A549 (cell line): ENCODE data around the gene ELF2.

ENCODE experiments used
- POLR2A ChIP-seq: IDR thresholded peaks from 2 replicates; pipeline ENCODE4 v1.6.1; 2012; ENCODE audit warnings: mild to moderate bottlenecking, low read length
- RNF2 ChIP-seq: fragments of 200-600 bp; sonication (generic); IDR thresholded peaks from 2 replicates; pipeline ENCODE4 v1.6.1; 2016; ENCODE audit warnings: low read depth, mild to moderate bottlenecking, antibody characterized with exemption, moderate library complexity, borderline replicate concordance
- TF ChIP-seq, protein P1 (sequence below): fragments of >200 bp; sonication (Bioruptor Twin); formaldehyde crosslinking; IDR thresholded peaks from 3 replicates; pipeline ENCODE4 v1.5.1; 2016
- TF ChIP-seq, protein P2 (sequence below): fragments of 200-600 bp; sonication (generic); IDR thresholded peaks from 2 replicates; pipeline ENCODE4 v1.6.1; 2016; ENCODE audit warnings: antibody characterized with exemption, mild to moderate bottlenecking, moderate library complexity

DNA sequence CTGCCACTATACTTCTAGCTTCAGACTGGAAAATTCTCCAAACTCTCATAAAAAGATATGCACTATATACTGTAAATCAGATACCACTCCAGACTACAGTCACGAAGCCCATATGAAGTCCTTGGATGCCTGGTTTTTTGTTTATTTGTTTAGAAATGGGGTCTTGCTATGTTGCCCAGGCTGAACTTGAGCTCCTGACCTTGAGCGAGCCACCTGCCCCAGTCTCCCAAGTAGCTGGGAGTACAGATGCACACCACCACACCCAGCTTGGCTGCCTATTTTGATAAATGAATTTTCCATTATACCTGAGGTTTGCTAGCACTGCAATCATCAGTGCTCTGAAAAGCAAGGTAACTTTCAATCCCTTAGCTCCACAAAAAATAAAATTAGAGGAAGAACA lies 53.1 kb downstream of the ELF2 start:
- TF ChIP-seq, protein P1, sequence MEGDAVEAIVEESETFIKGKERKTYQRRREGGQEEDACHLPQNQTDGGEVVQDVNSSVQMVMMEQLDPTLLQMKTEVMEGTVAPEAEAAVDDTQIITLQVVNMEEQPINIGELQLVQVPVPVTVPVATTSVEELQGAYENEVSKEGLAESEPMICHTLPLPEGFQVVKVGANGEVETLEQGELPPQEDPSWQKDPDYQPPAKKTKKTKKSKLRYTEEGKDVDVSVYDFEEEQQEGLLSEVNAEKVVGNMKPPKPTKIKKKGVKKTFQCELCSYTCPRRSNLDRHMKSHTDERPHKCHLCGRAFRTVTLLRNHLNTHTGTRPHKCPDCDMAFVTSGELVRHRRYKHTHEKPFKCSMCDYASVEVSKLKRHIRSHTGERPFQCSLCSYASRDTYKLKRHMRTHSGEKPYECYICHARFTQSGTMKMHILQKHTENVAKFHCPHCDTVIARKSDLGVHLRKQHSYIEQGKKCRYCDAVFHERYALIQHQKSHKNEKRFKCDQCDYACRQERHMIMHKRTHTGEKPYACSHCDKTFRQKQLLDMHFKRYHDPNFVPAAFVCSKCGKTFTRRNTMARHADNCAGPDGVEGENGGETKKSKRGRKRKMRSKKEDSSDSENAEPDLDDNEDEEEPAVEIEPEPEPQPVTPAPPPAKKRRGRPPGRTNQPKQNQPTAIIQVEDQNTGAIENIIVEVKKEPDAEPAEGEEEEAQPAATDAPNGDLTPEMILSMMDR, result no peak
- TF ChIP-seq POLR2A (no peak), RNF2 (no peak)
- TF ChIP-seq, protein P2, sequence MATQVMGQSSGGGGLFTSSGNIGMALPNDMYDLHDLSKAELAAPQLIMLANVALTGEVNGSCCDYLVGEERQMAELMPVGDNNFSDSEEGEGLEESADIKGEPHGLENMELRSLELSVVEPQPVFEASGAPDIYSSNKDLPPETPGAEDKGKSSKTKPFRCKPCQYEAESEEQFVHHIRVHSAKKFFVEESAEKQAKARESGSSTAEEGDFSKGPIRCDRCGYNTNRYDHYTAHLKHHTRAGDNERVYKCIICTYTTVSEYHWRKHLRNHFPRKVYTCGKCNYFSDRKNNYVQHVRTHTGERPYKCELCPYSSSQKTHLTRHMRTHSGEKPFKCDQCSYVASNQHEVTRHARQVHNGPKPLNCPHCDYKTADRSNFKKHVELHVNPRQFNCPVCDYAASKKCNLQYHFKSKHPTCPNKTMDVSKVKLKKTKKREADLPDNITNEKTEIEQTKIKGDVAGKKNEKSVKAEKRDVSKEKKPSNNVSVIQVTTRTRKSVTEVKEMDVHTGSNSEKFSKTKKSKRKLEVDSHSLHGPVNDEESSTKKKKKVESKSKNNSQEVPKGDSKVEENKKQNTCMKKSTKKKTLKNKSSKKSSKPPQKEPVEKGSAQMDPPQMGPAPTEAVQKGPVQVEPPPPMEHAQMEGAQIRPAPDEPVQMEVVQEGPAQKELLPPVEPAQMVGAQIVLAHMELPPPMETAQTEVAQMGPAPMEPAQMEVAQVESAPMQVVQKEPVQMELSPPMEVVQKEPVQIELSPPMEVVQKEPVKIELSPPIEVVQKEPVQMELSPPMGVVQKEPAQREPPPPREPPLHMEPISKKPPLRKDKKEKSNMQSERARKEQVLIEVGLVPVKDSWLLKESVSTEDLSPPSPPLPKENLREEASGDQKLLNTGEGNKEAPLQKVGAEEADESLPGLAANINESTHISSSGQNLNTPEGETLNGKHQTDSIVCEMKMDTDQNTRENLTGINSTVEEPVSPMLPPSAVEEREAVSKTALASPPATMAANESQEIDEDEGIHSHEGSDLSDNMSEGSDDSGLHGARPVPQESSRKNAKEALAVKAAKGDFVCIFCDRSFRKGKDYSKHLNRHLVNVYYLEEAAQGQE, result no peak
